Epithelial cell of prostate (primary cell): Measurements from ENCODE around the gene LSMEM2.
"Not testable (repeated sequence)": the region's sequence is repeated elsewhere in the genome, so short reads cannot be mapped to it uniquely, and the experiment has no call there.

Experiments
- DNase-seq: peaks from one replicate; pipeline ENCODE4 v3.0.0-alpha.2; 2011; ENCODE audit warnings: low read depth, low spot score
- H3K27ac ChIP-seq: fragments of 450-650 bp; 2 replicates; pipeline ENCODE4 v1.5.1; 2017; ENCODE audit warnings: mild to moderate bottlenecking

The LSMEM2 gene

DNA sequence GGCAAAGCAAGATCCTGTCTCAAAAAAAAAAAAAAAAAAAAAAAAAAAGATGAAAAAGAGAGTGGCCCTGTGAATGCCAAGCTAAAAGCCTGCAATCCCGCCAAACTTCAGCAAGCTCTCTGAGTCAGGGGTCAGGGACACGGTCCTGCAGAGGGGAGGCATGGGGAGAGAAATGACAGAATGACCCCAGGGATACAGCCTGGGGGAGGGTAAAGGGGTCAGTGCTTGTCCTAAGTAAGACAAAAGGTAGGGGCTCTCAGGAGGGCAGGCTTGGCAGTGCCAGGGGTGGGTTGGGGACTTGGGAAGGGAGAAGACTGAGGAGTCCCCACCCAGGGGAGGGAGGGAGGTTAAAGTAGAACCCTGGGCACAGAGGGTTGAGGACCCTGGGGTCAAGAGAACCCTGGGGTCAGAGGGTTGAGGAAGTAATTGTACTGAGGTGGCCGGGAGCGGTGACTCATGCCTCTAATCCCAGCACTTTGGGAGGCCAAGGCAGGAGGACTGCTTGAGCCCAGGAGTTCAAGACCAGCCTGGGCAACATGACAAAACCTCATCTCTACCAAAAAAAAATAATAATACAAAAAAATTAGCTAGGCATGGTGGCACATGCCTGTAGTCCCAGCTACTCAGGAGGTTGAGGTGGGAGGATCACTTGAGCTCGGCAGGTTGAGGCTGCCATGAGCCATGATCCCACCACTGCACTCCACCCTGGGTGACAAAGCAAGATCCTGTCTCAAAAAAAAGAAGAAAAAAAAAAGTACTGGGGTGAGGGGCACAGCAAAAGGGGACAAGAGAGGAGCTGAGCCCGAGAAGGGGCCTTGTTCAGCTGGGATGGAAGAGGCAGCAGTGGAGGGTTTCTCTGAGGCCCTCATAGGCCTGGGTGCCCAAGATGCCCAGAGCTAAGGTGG lies 15.2 kb upstream of the LSMEM2 start:
- DNase-seq, result no peak
- H3K27ac ChIP-seq, result peak overlapping the region; percentile 66

GRCh38 chr3:50264383-50264963 lies 14.4 kb upstream of the LSMEM2 start:
- DNase-seq, result no peak
- peak overlapping the region; percentile 66 for H3K27ac ChIP-seq

DNA sequence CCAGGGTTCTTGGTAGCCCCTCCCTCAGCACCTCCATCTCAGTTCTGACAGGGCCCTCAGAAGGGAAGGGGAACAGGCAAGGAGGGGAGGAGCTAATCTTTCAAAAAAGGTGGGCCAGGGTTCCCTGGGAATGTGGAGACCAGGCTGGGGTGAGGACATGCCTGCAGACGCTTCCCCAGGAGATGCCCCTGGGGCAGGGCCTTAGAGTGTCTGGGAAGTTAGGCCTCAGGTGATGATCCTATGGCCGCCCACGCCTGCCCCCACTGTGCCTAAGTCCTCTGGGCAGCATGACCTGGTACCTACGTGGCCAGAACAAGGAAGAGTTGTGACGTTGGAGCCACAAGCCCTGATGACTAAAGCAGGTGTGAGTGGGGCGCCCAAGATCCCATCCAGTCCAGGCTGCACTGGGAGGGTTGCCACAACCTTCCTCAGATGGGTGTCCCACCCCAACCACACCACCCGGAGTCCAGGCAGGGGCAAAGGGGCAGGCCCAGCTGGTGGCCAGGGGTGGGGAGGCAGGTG lies 13.9 kb upstream of the LSMEM2 start:
- no peak for DNase-seq
- peak overlapping the region; percentile 66 for H3K27ac ChIP-seq

- no peak for DNase-seq
- H3K27ac ChIP-seq, result peak overlapping the region; percentile 66
Observed at GRCh38 chr3:50265571-50265970, 13.3 kb upstream of the LSMEM2 start.

GRCh38 chr3:50266017-50266416 lies 12.9 kb upstream of the LSMEM2 start:
- H3K27ac ChIP-seq, result peak overlapping the region; percentile 66
- DNase-seq, result no peak

GRCh38 chr3:50266836-50267235 lies 12.1 kb upstream of the LSMEM2 start:
- DNase-seq, result no peak
- H3K27ac ChIP-seq, result no peak overlapping the region

- no peak for DNase-seq
Observed at GRCh38 chr3:50267280-50267913, 11.5 kb upstream of the LSMEM2 start.

DNA sequence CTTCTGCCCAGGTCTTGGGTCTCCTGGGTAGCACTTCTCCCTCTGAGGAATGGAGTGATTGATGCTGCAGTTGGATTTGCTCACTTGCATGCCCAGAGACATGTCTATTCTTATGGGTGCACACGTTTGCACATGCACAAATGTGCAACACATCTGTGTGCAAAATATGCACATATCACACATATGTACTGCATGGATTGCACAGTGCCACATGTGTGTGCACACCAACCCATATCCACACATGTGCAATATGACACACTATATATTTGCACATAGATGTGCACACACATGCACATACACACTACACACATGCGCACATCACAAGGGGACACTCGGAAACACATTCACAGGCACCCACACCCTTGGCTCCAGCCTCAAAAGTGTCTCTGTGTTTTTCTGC lies 10.6 kb upstream of the LSMEM2 start:
- peak overlapping the region; percentile 74 for H3K27ac ChIP-seq

More at GRCh38 chr3:50267280-50267913, 11.5 kb upstream of the LSMEM2 start:
- H3K27ac ChIP-seq, result no peak overlapping the region

GRCh38 chr3:50268703-50269451 lies 10.0 kb upstream of the LSMEM2 start, which contains the start of gene SEMA3B:
Gene SEMA3B (plus strand): TSS chr3:50269147. CDS start chr3:50269241, 94 bp downstream.
- DNase-seq, result no peak
- peak within 1 kb of the TSS; percentile 74 for H3K27ac ChIP-seq

More for the DNA sequence above, 10.6 kb upstream of the LSMEM2 start:
- DNase-seq, result no peak

DNA sequence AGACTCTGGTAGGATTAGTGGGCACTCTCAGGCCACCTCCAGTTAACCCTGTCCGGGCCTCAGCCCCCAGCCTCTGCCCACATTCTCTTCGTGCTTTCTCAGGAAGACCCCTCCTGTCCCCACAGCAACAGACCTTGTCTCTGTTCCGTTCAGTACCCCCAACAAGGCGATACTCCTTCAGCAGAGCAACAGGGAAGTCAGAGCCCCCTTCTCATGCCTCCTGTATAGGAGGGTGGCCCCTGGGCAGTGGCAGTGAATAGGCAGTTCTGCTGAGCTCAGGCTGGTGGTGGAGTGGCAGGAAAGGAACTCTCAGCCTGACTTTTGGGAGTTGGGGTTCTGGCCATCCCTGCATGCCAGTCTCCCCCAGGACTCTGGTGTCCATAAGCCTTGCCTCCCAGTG lies 9.4 kb upstream of the LSMEM2 start:
- H3K27ac ChIP-seq, result peak overlapping the region; percentile 74
- DNase-seq, result no peak

- H3K27ac ChIP-seq, result peak overlapping the region; percentile 74
- no peak for DNase-seq
Observed at GRCh38 chr3:50269977-50270413, 8.9 kb upstream of the LSMEM2 start.

DNA sequence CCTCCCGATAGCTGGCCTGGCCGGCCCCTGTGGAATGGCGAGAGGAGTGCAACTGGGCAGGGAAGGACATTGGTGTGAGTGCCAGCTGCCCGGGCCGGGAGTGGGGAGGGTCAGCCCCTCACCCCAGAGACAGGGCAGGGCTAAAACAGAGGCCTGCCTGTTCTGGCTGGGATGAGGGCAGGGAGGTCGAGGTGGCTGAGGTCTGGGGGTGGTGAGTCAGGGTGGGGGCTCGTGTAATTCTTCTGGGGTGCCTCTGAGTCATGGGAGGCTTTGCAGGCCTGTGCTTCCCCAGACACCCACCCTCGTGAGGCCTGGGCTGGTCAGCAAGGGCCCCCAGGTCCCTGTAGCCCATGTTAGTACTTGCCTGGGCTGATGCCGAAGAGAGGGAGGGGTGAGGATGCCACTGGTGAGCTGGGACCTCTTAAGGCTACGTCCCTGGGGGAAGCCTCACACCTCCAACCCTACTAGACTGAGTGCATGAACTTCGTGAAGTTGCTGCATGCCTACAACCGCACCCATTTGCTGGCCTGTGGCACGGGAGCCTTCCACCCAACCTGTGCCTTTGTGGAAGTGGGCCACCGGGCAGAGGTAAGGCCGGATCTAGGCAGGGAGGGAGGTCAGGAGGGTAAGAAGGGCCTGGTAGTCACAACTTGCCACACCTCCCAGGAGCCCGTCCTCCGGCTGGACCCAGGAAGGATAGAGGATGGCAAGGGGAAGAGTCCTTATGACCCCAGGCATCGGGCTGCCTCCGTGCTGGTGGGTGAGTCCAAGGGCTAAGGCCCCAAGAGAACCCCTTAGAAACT lies 8.3 kb upstream of the LSMEM2 start:
- no peak for DNase-seq

DNA sequence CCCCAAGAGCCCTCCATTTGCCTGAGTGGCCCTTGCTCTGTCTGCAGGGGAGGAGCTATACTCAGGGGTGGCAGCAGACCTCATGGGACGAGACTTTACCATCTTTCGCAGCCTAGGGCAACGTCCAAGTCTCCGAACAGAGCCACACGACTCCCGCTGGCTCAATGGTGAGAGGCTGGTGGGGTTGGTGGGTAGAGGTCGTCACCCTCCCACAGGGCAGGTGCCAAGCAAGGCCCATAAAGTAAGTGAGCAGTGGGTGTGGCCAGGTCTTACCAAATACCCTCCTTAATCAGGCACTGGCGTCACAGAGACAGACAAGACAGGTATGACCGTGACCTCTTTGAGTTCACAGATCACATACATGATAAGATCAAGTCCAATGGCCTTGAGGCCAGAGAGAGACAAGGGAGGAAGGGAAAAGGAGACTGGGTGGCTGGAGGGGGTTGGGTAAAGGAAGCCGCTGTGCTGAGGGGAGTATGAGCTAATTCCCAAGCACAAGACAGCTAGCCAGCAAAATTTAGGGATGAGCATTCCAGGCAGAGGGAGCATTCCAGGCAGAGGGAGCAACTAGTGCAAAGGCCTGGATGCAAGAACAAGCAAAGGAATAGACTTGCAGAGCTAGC lies 7.5 kb upstream of the LSMEM2 start:
- DNase-seq, result no peak
- no peak overlapping the region for H3K27ac ChIP-seq

More for the DNA sequence above, 8.3 kb upstream of the LSMEM2 start:
- H3K27ac ChIP-seq, result peak overlapping the region; percentile 74

DNA sequence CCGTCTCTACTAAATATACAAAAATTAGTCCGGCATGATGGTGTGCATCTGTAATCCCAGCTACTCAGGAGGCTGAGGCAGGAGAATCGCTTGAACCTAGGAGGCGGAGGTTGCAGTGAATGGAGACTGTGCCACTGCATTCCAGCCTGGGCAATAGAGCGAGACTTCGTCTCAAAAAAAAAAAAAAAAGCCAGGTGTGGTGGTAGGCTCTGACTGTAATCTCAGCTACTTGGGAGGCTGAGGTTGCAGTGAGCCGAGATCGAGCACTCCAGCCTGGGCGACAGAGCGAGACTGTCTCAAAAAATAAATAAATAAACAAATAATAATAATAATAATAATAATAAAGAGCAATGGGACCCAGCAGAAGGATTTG lies 6.4 kb upstream of the LSMEM2 start:
- not testable (repeated sequence) for H3K27ac ChIP-seq, DNase-seq

GRCh38 chr3:50272911-50273688 lies 5.8 kb upstream of the LSMEM2 start:
- no peak overlapping the region for H3K27ac ChIP-seq
- DNase-seq, result no peak

- no peak overlapping the region for H3K27ac ChIP-seq
- no peak for DNase-seq
Observed at GRCh38 chr3:50273689-50274065, 5.2 kb upstream of the LSMEM2 start.

DNA sequence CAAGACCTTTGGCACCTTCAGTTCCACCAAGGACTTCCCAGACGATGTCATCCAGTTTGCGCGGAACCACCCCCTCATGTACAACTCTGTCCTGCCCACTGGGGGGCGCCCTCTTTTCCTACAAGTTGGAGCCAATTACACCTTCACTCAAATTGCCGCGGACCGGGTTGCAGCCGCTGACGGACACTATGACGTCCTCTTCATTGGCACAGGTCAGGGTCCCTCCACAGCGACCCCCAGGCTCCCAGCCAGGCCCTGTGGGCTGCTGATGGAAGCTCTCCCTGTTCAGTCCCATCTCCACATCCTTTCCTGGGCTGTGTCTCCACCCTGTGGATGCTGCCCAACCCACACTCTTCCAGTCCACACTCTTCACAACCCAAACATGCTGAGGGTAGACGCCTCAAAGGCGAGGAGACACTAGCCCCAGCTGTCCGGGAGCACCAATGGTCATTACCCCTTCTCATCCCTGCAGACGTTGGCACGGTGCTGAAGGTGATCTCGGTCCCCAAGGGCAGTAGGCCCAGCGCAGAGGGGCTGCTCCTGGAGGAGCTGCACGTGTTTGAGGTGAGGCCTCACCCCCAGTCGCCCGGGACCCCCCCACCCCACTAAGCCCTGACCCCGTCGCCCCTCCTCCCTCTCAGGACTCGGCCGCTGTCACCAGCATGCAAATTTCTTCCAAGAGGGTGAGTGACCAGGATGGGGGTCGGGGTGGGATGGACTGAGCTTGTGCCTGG lies 4.3 kb upstream of the LSMEM2 start:
- DNase-seq, result no peak
- no peak overlapping the region for H3K27ac ChIP-seq
